HCEC 1CT (cell line): Measurements from ENCODE around the gene PRICKLE1.

Source experiments
- DNase-seq: peaks from one replicate; pipeline ENCODE4 v3.0.0-alpha.2; 2017

PRICKLE1 gene

DNA sequence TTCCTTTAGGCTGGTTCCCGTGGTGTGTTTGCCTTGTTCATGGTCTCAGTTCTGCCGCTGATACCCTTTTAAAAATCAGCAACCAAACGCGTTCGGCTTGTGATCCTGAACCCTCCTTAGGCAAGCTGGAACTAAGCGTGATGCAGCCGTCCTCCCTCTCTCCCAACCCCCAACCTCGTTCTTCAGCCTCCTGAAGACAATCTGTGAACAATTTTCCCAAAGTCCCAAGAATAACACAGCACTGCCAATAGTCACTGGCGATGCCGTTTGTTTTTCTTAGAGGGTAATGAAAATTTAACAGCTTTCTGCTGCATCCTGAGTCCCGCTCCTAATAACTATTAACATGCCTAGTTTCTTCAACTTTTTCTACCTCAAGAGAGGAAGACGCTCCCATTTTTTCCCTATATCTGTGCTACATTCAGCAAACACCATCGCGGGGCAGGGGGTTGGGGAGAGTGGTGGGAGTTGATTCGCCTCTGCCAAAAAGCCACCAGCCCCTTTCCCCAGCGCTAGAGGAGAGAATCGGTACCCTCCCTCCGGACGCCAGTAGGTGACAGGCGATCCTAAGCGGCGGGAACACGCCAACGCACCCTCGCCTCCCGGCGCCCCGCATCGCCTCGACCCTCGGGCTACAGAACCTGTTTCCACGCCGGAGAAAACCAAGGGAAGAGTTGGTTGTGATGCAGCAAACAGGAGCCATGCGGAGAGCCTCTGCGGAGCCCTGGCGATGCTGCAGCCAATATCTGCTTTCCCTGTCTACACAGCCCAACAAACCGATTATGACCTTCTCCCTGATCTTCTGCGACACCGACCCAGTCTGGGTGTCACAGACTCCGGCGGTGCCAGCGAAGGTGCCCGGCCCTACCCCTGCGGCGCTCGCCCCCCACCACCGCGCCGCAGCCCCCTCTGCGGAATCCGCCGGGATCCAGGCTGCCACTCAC is 752 bp downstream of the PRICKLE1 start:
- DNase-seq, result peak; percentile 17

DNA sequence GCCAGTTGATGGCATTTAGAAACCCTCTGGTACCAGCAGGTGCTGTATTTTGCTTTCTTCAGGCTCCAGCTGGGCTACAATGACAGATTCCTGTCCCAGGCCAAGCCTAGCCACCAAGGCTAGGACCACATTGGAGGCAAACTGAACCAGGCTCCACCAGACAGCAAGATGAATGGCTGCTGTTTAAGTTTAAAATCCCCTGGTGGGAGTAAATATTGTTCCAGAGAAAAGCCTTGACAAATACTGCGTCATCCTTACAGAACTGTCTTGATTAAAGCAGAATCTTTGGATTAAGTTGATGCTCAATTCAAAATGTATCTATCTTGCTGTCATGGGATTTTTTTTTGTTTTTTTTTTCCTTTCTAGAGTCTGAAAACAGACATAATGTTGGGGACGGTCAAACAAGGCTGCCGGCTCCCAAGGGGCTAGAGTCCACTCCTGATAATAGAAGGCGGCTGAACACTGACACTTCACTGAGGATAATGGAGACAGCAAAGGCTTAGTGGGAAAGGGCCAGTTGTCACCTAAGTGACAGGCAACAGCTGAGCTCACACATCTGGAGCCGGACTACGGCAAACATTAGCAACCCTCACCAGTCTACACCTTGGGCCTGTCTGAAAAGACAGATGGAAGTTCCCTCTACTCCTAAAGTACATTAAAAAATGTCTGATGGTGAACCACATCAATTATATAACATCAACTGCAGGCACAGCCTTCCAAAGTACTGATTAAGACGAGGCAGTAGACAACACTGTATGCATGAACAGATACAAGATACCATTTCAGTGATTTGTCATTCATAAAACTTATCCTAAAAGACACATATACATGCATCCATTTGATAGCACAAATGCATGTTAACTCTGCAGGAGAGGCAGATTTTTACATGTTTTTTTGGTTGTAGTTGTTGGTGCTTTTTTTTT is 1.7 kb downstream of the PRICKLE1 start:
- no peak for DNase-seq

- DNase-seq, result no peak
These were observed 3.3 kb downstream of the PRICKLE1 start for GRCh38 chr12:42586268-42586667.

GRCh38 chr12:42585841-42586216 is 3.7 kb downstream of the PRICKLE1 start:
- no peak for DNase-seq

DNA sequence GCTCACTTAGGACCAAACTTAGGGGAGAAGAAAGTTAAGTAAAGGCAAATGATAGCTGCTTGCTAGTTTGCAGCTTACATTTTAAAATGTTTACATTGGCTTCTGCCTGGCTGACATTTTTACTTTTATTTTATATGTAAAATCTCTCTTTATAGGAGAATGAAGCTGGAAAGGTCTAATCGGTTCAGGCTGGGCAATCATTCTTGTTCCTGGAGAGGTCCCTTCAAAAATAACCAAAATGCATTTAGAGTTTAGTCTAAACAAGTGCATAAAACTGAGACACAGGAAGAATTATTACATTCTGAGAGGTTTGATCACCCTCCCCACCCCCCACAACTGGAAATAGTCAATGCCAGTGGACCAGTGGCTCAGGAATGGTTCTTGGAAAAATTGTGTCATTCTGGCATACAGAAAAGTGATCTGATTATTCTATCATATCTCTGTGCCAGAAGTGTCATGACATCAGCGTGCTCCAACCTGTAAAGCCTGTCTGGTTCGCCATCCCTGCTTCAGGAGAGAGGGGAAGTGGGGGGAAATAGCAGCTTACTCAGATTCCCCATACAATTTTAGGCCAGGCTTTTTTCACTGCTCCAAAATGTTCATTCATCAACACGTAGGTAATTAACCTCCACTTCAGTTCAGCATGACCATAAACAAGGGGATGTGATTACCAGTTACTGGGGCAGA is 4.2 kb downstream of the PRICKLE1 start:
- no peak for DNase-seq

DNA sequence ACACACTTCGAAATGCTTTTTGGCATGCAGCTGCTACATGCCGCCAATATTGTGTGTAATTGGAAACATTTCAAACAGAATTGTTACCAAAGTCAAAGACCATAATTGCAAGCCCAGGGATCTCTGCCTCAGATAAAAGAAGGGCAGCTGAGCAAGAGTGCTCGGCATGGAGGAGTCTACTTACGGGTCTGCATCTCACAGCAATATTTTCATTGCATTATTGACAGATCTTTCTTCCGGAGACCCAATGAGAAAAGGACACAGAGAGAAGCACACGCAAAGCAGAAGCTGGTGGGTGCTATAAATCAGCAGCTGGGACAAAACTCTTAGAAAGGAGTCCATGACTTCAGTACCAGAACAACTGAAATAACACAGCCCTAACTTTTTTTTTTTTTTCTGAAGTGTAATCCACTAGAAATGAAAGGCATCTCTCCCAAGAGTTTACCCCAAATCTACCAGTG is 4.9 kb downstream of the PRICKLE1 start:
- DNase-seq, result no peak

DNA sequence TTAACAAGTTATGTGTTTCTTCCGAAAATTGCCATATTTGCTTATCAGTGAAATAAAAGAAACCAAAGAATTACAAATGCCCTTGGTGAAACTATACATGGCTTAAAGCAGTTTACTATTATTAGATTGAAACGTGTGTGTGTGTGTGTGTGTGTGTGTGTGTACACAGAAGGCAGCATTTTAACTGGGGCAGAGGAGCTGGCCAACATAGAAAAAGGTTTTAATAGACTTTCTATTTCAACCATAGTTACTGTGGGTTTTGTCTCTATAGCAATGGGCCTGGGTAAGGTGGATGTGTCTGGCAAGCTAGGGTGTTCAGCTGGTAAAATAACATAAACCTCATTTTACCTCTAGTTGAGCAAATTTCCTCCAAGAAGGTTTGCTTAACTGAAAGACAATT is 6.5 kb downstream of the PRICKLE1 start:
- no peak for DNase-seq

DNA sequence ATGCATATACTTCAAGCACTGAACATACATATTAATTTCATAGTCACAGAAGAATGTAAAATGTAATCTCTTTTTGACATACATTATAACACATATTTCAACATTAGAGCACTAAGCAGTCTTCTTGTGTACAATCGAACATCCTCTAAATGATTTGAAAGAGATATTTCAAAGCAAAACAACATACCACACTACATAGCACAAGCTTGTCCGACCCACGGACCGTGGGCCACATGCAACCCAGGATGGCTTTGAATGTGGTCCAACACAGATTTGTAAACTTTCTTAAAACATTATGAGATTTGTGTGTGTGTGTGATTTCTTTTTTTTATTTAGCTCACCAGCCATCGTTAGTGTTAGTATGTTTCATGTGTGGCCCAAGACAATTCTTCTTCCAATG is 7.0 kb downstream of the PRICKLE1 start:
- DNase-seq, result no peak

DNA sequence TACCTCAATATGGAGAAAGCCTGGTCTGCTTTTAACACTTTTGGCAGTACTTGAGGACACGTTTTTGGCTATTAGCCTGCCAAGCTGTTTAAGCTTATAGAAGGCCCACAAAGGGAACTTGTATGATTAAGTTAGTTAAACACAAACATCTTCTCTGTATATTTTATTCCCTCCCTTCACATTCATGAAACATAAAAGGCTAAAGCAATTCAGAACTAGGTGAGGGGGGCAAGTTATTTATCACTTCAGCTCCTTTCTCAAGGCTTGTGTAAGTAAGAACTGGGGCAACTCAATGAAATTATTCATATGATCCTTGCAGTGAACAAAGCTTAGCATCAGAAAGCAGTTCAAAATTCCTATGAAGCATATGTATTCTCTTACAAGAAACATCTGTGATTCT is 7.5 kb downstream of the PRICKLE1 start:
- DNase-seq, result no peak

- DNase-seq, result no peak
These were observed 13.2 kb downstream of the PRICKLE1 start for GRCh38 chr12:42576374-42576773.

GRCh38 chr12:42575717-42576116 is 13.8 kb downstream of the PRICKLE1 start:
- no peak for DNase-seq

- DNase-seq, result no peak
These were observed 14.7 kb downstream of the PRICKLE1 start for GRCh38 chr12:42574851-42575266.

GRCh38 chr12:42571327-42572009 is 18.1 kb downstream of the PRICKLE1 start:
- DNase-seq, result no peak

GRCh38 chr12:42570076-42570475 is 19.5 kb downstream of the PRICKLE1 start:
- DNase-seq, result no peak

- peak; percentile 56 for DNase-seq
These were observed 20.3 kb downstream of the PRICKLE1 start for GRCh38 chr12:42568952-42569915.

GRCh38 chr12:42565633-42566032 is 23.9 kb downstream of the PRICKLE1 start:
- DNase-seq, result no peak

DNA sequence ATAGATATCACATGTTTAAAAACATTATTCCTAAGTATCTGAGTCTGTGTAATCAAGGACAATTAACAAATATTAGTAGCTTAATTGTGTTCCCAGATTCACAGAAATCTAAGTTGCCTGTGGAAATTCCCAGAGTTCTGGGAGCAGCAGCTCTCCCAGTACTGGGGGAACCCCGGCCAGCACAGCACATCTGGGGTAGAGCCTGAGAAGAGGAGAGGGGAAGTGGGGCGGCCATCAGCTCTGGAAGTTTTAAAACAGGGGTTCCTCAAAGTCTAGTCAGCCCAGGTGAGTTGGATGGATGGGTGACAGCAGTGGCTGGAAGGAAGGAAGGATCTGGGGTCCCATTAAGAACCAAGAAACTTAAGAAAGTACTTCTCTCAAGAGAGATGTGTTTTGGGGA is 24.6 kb downstream of the PRICKLE1 start:
- DNase-seq, result no peak

- DNase-seq, result peak; percentile 68
These were observed 25.0 kb downstream of the PRICKLE1 start for GRCh38 chr12:42564556-42564955.

- DNase-seq, result no peak
These were observed 28.6 kb downstream of the PRICKLE1 start for GRCh38 chr12:42560977-42561376.

GRCh38 chr12:42557586-42558172 is 31.9 kb downstream of the PRICKLE1 start:
- DNase-seq, result no peak

DNA sequence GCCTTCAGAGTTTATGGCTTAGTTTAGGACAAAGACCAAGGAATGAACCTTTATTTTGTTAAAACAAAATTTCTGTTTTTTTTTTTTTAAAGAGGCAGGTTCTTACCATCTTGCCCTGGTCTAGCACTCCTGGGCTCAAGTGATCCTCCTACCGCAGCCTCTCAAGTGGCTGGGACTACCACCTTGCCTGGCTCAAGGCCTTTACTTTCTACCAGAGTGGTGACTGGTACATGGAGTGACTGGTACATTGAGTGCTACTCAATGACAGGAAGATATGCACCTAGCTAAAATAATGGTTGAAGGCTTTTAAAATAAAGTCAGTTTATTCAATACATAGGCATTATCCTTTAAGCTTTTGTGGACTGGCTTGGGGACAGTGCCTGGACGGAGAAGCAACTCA is 32.6 kb downstream of the PRICKLE1 start:
- DNase-seq, result no peak
